GM23338 (cell line): ENCODE data around the gene AKAP13. TPM values are rescaled to one million over a fixed set of nuclear protein-coding genes. Genes with fewer than 3 reads are reported as not detected.

Experiments
- ATAC-seq: fragments of 200-7000 bp; cut with Tn5 transposase; 3 replicates; pipeline ENCODE4 v1.9.1; 2020
- DNase-seq: peaks from one replicate; pipeline ENCODE4 v3.0.0-alpha.2; 2015; ENCODE audit warnings: low spot score
- H2AFZ ChIP-seq: fragments of 200-600 bp; sonication (generic); 2 replicates; pipeline ENCODE4 v1.8.0; 2016; ENCODE audit warnings: antibody characterized with exemption, mild to moderate bottlenecking, moderate library complexity
- H3F3A ChIP-seq: fragments of 200-600 bp; sonication (generic); replicated peaks from 2 replicates; pipeline ENCODE4 v1.8.0; 2017; ENCODE audit warnings: antibody characterized with exemption, mixed run types, low read depth
- H3K27ac ChIP-seq: fragments of 200-600 bp; sonication (generic); 2 replicates; pipeline ENCODE4 v1.6.1; 2016; ENCODE audit warnings: low read depth
- H3K27me3 ChIP-seq: fragments of 200-600 bp; sonication (generic); 2 replicates; pipeline ENCODE4 v1.8.0; 2016; ENCODE audit warnings: mild to moderate bottlenecking, mixed run types, moderate library complexity; ENCODE audit not compliant: insufficient read depth
- H3K36me3 ChIP-seq: fragments of 200-600 bp; sonication (generic); 2 replicates; pipeline ENCODE4 v1.8.0; 2016; ENCODE audit warnings: mild to moderate bottlenecking; ENCODE audit not compliant: insufficient read depth
- H3K4me1 ChIP-seq: fragments of 200-600 bp; sonication (generic); 2 replicates; pipeline ENCODE4 v1.8.0; 2016; ENCODE audit warnings: mild to moderate bottlenecking, moderate library complexity; ENCODE audit not compliant: insufficient read depth
- H3K4me2 ChIP-seq: fragments of 200-600 bp; sonication (generic); 2 replicates; pipeline ENCODE4 v1.7.1; 2017; ENCODE audit warnings: mixed run types
- H3K4me3 ChIP-seq: fragments of 200-600 bp; sonication (generic); 2 replicates; pipeline ENCODE4 v1.6.1; 2016; ENCODE audit warnings: mixed run types
- H3K79me2 ChIP-seq: fragments of 200-600 bp; sonication (generic); replicated peaks from 2 replicates; pipeline ENCODE4 v1.8.0; 2017; ENCODE audit warnings: mild to moderate bottlenecking; ENCODE audit not compliant: insufficient read depth
- H3K9me2 ChIP-seq: fragments of 200-600 bp; sonication (generic); 2 replicates; pipeline ENCODE4 v1.8.0; 2017; ENCODE audit not compliant: insufficient read depth
- H4K20me1 ChIP-seq: fragments of 200-600 bp; sonication (generic); replicated peaks from 2 replicates; pipeline ENCODE4 v1.8.0; 2017; ENCODE audit warnings: mild to moderate bottlenecking; ENCODE audit not compliant: insufficient read depth
- H3K27ac Mint-ChIP-seq: 2 replicates; pipeline ENCODE4 v1.8.0; 2020; ENCODE audit warnings: inconsistent platforms, mild to moderate bottlenecking, moderate library complexity, mixed read lengths
- H3K27me3 Mint-ChIP-seq: 3 replicates; pipeline ENCODE4 v1.8.0; 2022; ENCODE audit warnings: low read depth, mild to moderate bottlenecking, moderate library complexity, mixed read lengths, inconsistent platforms; ENCODE audit not compliant: insufficient read depth, poor library complexity
- H3K36me3 Mint-ChIP-seq: 3 replicates; pipeline ENCODE4 v1.8.0; 2021; ENCODE audit warnings: low read depth, mild to moderate bottlenecking, inconsistent platforms, moderate library complexity, mixed read lengths
- H3K4me1 Mint-ChIP-seq: 3 replicates; pipeline ENCODE4 v1.8.0; 2020; ENCODE audit warnings: mild to moderate bottlenecking, inconsistent platforms, mixed read lengths
- H3K4me3 Mint-ChIP-seq: 3 replicates; pipeline ENCODE4 v1.8.0; 2021; ENCODE audit warnings: moderate library complexity, mild to moderate bottlenecking, inconsistent platforms, mixed read lengths
- H3K9me3 Mint-ChIP-seq: 3 replicates; pipeline ENCODE4 v1.8.0; 2020; ENCODE audit warnings: moderate library complexity, mild to moderate bottlenecking, inconsistent platforms, mixed read lengths
- ZNF114 ChIP-seq: fragments of 250-450 bp; sonication (Bioruptor Pico); IDR thresholded peaks from 2 replicates; pipeline ENCODE4 v1.5.0; 2020; ENCODE audit warnings: mild to moderate bottlenecking, moderate library complexity
- polyA plus RNA-seq: library from polyadenylated mRNA; unstranded; fragments of >200 nt; fragmentation: Nextera tagmentation; extraction: Ambion mirVana; gene quantifications from 2 replicates; pipeline ENCODE4 v1.2.1, GENCODE V29; 2016
- total RNA-seq: library from RNA; depleted of rRNA; stranded (reverse); fragments of >200 nt; shearing (Covaris generic); gene quantifications from 2 replicates; pipeline ENCODE4 v1.2.3, GENCODE V29; 2014
- TF ChIP-seq, protein P1 (sequence below): IDR thresholded peaks from 2 replicates; pipeline ENCODE4 v1.6.1; 2016; ENCODE audit warnings: antibody characterized with exemption
- TF ChIP-seq, protein P2 (sequence below), 2 experiments: fragments of 200-600 bp in 1 of 2; sonication (generic) in 1 of 2; conservative IDR thresholded peaks; 2 replicates each; pipeline versions ENCODE4 v1.5.1 to v1.6.1; 2016 to 2017; ENCODE audit warnings: antibody characterized with exemption in 2 of 2, low read depth in 2 of 2, mild to moderate bottlenecking in 2 of 2, moderate library complexity in 1 of 2

Gene AKAP13
- total and polyA plus RNA-seq, 2 experiments from 2014 or later = 46.2 to 60.7 TPM

GRCh38 chr15:85667491-85668424 lies 287.4 kb downstream of the AKAP13 start:
- Histone ChIP-seq H3K9me2 (no peaks in the 10 kb centered on the region), H3K4me3 (no peak overlapping the region), H3K36me3 (0 out of 2 replicates have a peak, but pooled peaks cover 4% of the 10 kb centered on the region), H4K20me1 (no peaks in the 10 kb centered on the region), H3K4me2 (no peak overlapping the region), H2AFZ (no peak overlapping the region), H3F3A (no peaks in the 10 kb centered on the region), H3K27me3 (no peaks in the 10 kb centered on the region), H3K4me1 (no peaks in the 10 kb centered on the region), H3K79me2 (no peaks in the 10 kb centered on the region), H3K27ac (no peak overlapping the region)
- Mint-ChIP-seq H3K4me1 (no peaks in the 10 kb centered on the region), H3K27me3 (no peaks in the 10 kb centered on the region), H3K9me3 (no peaks in the 10 kb centered on the region), H3K27ac (no peak overlapping the region), H3K36me3 (peaks cover 40% of the 10 kb centered on the region; the same call in 2 of the 3 replicates), H3K4me3 (no peak overlapping the region)
- TF ChIP-seq, protein P1, sequence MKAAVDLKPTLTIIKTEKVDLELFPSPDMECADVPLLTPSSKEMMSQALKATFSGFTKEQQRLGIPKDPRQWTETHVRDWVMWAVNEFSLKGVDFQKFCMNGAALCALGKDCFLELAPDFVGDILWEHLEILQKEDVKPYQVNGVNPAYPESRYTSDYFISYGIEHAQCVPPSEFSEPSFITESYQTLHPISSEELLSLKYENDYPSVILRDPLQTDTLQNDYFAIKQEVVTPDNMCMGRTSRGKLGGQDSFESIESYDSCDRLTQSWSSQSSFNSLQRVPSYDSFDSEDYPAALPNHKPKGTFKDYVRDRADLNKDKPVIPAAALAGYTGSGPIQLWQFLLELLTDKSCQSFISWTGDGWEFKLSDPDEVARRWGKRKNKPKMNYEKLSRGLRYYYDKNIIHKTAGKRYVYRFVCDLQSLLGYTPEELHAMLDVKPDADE = no peak
- no peak for ATAC-seq
- no peak for DNase-seq

DNA sequence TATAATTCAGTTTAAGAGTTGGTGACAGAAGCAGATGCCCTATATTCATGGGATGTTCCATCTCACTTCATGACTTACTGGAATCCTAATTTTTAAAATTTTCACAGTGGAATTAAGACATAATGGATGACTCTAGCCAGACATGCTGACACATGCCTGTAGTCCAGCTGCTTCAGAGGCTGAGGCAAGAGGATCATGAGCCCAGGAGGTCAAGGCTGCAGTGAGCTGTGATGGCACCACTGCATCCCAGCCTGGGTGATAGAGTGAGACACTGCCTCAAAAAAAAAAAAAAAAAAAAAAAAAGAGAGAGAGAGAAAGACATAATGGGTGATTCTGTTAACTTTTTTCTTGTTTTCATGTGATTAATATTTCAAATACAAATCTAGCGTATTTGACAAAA lies 290.8 kb downstream of the AKAP13 start:
- Histone ChIP-seq H3F3A (no peaks in the 10 kb centered on the region), H4K20me1 (no peaks in the 10 kb centered on the region), H3K79me2 (no peaks in the 10 kb centered on the region), H3K27ac (no peak overlapping the region), H3K36me3 (no peaks in the 10 kb centered on the region), H2AFZ (no peak overlapping the region), H3K4me1 (no peaks in the 10 kb centered on the region), H3K9me2 (no peaks in the 10 kb centered on the region), H3K27me3 (no peaks in the 10 kb centered on the region), H3K4me3 (no peak overlapping the region), H3K4me2 (no peak overlapping the region)
- no peak overlapping the region for H3K4me3 Mint-ChIP-seq
- no peaks in the 10 kb centered on the region for H3K4me1 Mint-ChIP-seq
- H3K27ac Mint-ChIP-seq = no peak overlapping the region
- H3K9me3 Mint-ChIP-seq = no peaks in the 10 kb centered on the region
- no peaks in the 10 kb centered on the region for H3K27me3 Mint-ChIP-seq
- ATAC-seq = no peak
- DNase-seq = no peak
- H3K36me3 Mint-ChIP-seq = peaks cover 18% of the 10 kb centered on the region; the same call in 2 of the 3 replicates
- TF ChIP-seq ZNF114 (CRISPR knock-in tag) = no peak
- TF ChIP-seq, protein P2, sequence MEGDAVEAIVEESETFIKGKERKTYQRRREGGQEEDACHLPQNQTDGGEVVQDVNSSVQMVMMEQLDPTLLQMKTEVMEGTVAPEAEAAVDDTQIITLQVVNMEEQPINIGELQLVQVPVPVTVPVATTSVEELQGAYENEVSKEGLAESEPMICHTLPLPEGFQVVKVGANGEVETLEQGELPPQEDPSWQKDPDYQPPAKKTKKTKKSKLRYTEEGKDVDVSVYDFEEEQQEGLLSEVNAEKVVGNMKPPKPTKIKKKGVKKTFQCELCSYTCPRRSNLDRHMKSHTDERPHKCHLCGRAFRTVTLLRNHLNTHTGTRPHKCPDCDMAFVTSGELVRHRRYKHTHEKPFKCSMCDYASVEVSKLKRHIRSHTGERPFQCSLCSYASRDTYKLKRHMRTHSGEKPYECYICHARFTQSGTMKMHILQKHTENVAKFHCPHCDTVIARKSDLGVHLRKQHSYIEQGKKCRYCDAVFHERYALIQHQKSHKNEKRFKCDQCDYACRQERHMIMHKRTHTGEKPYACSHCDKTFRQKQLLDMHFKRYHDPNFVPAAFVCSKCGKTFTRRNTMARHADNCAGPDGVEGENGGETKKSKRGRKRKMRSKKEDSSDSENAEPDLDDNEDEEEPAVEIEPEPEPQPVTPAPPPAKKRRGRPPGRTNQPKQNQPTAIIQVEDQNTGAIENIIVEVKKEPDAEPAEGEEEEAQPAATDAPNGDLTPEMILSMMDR (conservative IDR thresholded peaks at IDR 0.05; ENCODE audit: low read depth in 2 of 2) = no peak
- TF ChIP-seq, protein P1 = no peak
